ENCODE results near the gene SUSD4.

Gene SUSD4

GRCh38 chr1:223346311-223346710, 17.7 kb downstream of the SUSD4 start:
- ATAC-seq (replicated peaks): no peak

GRCh38 chr1:223345720-223346119, 18.3 kb downstream of the SUSD4 start:
- DNase-seq (no peak), ATAC-seq (replicated peaks) (no peak)
- Mint-ChIP-seq H3K27me3 (peaks cover 11 to 26% of the 10 kb centered on the region in 2 donors), H3K9me3 (no peaks in the 10 kb centered on the region), H3K4me3 (no peak overlapping the region), H3K4me1 (no peaks in the 10 kb centered on the region), H3K36me3 (no peaks in the 10 kb centered on the region), H3K27ac (no peak overlapping the region)

More at GRCh38 chr1:223346311-223346710, 17.7 kb downstream of the SUSD4 start:
- no peak for DNase-seq
- no peaks in the 10 kb centered on the region for H3K9me3 Mint-ChIP-seq
- H3K27ac Mint-ChIP-seq: no peak overlapping the region
- H3K27me3 Mint-ChIP-seq: peaks cover 11 to 26% of the 10 kb centered on the region in 2 donors
- H3K36me3 Mint-ChIP-seq: no peaks in the 10 kb centered on the region
- no peaks in the 10 kb centered on the region for H3K4me1 Mint-ChIP-seq
- no peak overlapping the region for H3K4me3 Mint-ChIP-seq

- ATAC-seq (replicated peaks) (no peak), DNase-seq (no peak)
- H3K27me3 Mint-ChIP-seq: peaks cover 11 to 22% of the 10 kb centered on the region in 2 donors
- no peaks in the 10 kb centered on the region for H3K4me1 Mint-ChIP-seq
- H3K36me3 Mint-ChIP-seq: no peaks in the 10 kb centered on the region
- H3K9me3 Mint-ChIP-seq: no peaks in the 10 kb centered on the region
- H3K4me3 Mint-ChIP-seq: no peak overlapping the region
- H3K27ac Mint-ChIP-seq: no peak overlapping the region
Observed at GRCh38 chr1:223344491-223344890, 19.5 kb downstream of the SUSD4 start.

GRCh38 chr1:223343692-223344091, 20.3 kb downstream of the SUSD4 start:
- no peak for ATAC-seq (replicated peaks)
- H3K27ac Mint-ChIP-seq: no peak overlapping the region
- H3K4me1 Mint-ChIP-seq: no peaks in the 10 kb centered on the region
- no peak for DNase-seq
- H3K9me3 Mint-ChIP-seq: no peaks in the 10 kb centered on the region
- H3K36me3 Mint-ChIP-seq: no peaks in the 10 kb centered on the region
- H3K27me3 Mint-ChIP-seq: peaks cover 15 to 21% of the 10 kb centered on the region in 2 donors
- H3K4me3 Mint-ChIP-seq: no peak overlapping the region

- H3K4me3 Mint-ChIP-seq: no peak overlapping the region
- no peak for DNase-seq
- H3K9me3 Mint-ChIP-seq: no peaks in the 10 kb centered on the region
- no peaks in the 10 kb centered on the region for H3K36me3 Mint-ChIP-seq
- ATAC-seq (replicated peaks): no peak
- peaks cover 13 to 19% of the 10 kb centered on the region in 2 donors for H3K27me3 Mint-ChIP-seq
- H3K27ac Mint-ChIP-seq: no peak overlapping the region
- H3K4me1 Mint-ChIP-seq: no peaks in the 10 kb centered on the region
Observed at GRCh38 chr1:223341121-223341520, 22.9 kb downstream of the SUSD4 start.

GRCh38 chr1:223340637-223341036, 23.3 kb downstream of the SUSD4 start:
- H3K4me1 Mint-ChIP-seq: no peaks in the 10 kb centered on the region
- H3K4me3 Mint-ChIP-seq: no peak overlapping the region
- H3K36me3 Mint-ChIP-seq: no peaks in the 10 kb centered on the region
- DNase-seq (no peak), ATAC-seq (replicated peaks) (no peak)
- H3K9me3 Mint-ChIP-seq: no peaks in the 10 kb centered on the region
- peaks cover 10 to 14% of the 10 kb centered on the region in 2 donors for H3K27me3 Mint-ChIP-seq
- H3K27ac Mint-ChIP-seq: no peak overlapping the region

GRCh38 chr1:223339861-223340260, 24.1 kb downstream of the SUSD4 start:
- Mint-ChIP-seq H3K36me3 (no peaks in the 10 kb centered on the region), H3K4me1 (no peaks in the 10 kb centered on the region), H3K4me3 (no peak overlapping the region), H3K27me3 (peaks cover 6 to 8% of the 10 kb centered on the region in 2 donors), H3K27ac (no peak overlapping the region), H3K9me3 (no peaks in the 10 kb centered on the region)
- no peak for DNase-seq
- ATAC-seq (replicated peaks): no peak

GRCh38 chr1:223338811-223339746, 24.9 kb downstream of the SUSD4 start:
- no peak overlapping the region for H3K4me3 Mint-ChIP-seq
- H3K27me3 Mint-ChIP-seq: peaks cover 6 to 7% of the 10 kb centered on the region in 2 donors
- no peaks in the 10 kb centered on the region for H3K36me3 Mint-ChIP-seq
- ATAC-seq (replicated peaks) (no peak), DNase-seq (no peak)
- no peaks in the 10 kb centered on the region for H3K9me3 Mint-ChIP-seq
- H3K4me1 Mint-ChIP-seq: no peaks in the 10 kb centered on the region
- H3K27ac Mint-ChIP-seq: no peak overlapping the region

GRCh38 chr1:223337174-223337869, 26.7 kb downstream of the SUSD4 start:
- ATAC-seq (replicated peaks) (no peak), DNase-seq (no peak)
- Mint-ChIP-seq H3K9me3 (no peaks in the 10 kb centered on the region), H3K4me1 (no peaks in the 10 kb centered on the region), H3K27ac (no peak overlapping the region), H3K4me3 (no peak overlapping the region), H3K36me3 (no peaks in the 10 kb centered on the region), H3K27me3 (peaks cover 6 to 13% of the 10 kb centered on the region in 2 donors)

- H3K27me3 Mint-ChIP-seq: peaks cover 10 to 18% of the 10 kb centered on the region in 2 donors
- ATAC-seq (replicated peaks): no peak
- no peak overlapping the region for H3K4me3 Mint-ChIP-seq
- peaks cover 0 to 2% of the 10 kb centered on the region in 2 donors for H3K9me3 Mint-ChIP-seq
- H3K27ac Mint-ChIP-seq: no peak overlapping the region
- H3K36me3 Mint-ChIP-seq: no peaks in the 10 kb centered on the region
- no peaks in the 10 kb centered on the region for H3K4me1 Mint-ChIP-seq
- DNase-seq: no peak
Observed at GRCh38 chr1:223334156-223334555, 29.8 kb downstream of the SUSD4 start.

- Mint-ChIP-seq H3K9me3 (peaks cover 0 to 2% of the 10 kb centered on the region in 2 donors), H3K4me1 (no peaks in the 10 kb centered on the region), H3K27ac (no peak overlapping the region), H3K36me3 (no peaks in the 10 kb centered on the region), H3K4me3 (no peak overlapping the region), H3K27me3 (peaks cover 4 to 20% of the 10 kb centered on the region in 2 donors)
- ATAC-seq (replicated peaks) (no peak), DNase-seq (no peak)
Observed at GRCh38 chr1:223332997-223333396, 31.0 kb downstream of the SUSD4 start.

- H3K27me3 Mint-ChIP-seq: peaks cover 4 to 20% of the 10 kb centered on the region in 2 donors
- no peak overlapping the region for H3K4me3 Mint-ChIP-seq
- H3K36me3 Mint-ChIP-seq: no peaks in the 10 kb centered on the region
- H3K9me3 Mint-ChIP-seq: peaks cover 0 to 2% of the 10 kb centered on the region in 2 donors
- H3K27ac Mint-ChIP-seq: no peak overlapping the region
- DNase-seq: no peak
- no peaks in the 10 kb centered on the region for H3K4me1 Mint-ChIP-seq
- ATAC-seq (replicated peaks): no peak
Observed at GRCh38 chr1:223331929-223332328, 32.0 kb downstream of the SUSD4 start.

GRCh38 chr1:223331301-223331700, 32.7 kb downstream of the SUSD4 start:
- H3K27ac Mint-ChIP-seq: no peak overlapping the region
- peaks cover 0 to 2% of the 10 kb centered on the region in 2 donors for H3K9me3 Mint-ChIP-seq
- ATAC-seq (replicated peaks) (no peak), DNase-seq (no peak)
- H3K27me3 Mint-ChIP-seq: peaks cover 4 to 20% of the 10 kb centered on the region in 2 donors
- H3K4me1 Mint-ChIP-seq: no peaks in the 10 kb centered on the region
- H3K4me3 Mint-ChIP-seq: no peak overlapping the region
- H3K36me3 Mint-ChIP-seq: no peaks in the 10 kb centered on the region

- H3K36me3 Mint-ChIP-seq: no peaks in the 10 kb centered on the region
- no peak overlapping the region for H3K4me3 Mint-ChIP-seq
- H3K27me3 Mint-ChIP-seq: peaks cover 4 to 20% of the 10 kb centered on the region in 2 donors
- H3K27ac Mint-ChIP-seq: no peak overlapping the region
- DNase-seq (no peak), ATAC-seq (replicated peaks) (no peak)
- no peaks in the 10 kb centered on the region for H3K4me1 Mint-ChIP-seq
- H3K9me3 Mint-ChIP-seq: peaks cover 0 to 2% of the 10 kb centered on the region in 2 donors
Observed at GRCh38 chr1:223330466-223330865, 33.5 kb downstream of the SUSD4 start.

Data from stimulated activated naive B cell treated with anti-CD40 and anti-IgM and Interleukin-4, amounts not matched to agents 10 μg/mL and 1 μg/mL and 100 μg/mL, for 72 hours (primary cell).